Neural cell (in vitro differentiated cells): ENCODE results near the gene PGC. TPM values are rescaled to one million over a fixed set of nuclear protein-coding genes. Genes with fewer than 3 reads are reported as not detected.

ENCODE experiments used
- H2AFZ ChIP-seq: fragments of 200-600, 300-800 bp; sonication (generic), shearing (Covaris generic); 2 replicates; pipeline ENCODE4 v1.6.0; 2014; ENCODE audit warnings: low read depth, mild to moderate bottlenecking, antibody characterized with exemption, low read length, moderate library complexity
- H3F3A ChIP-seq: fragments of 200-600 bp; shearing (Covaris generic); 2 replicates; pipeline ENCODE4 v1.6.1; 2016; ENCODE audit warnings: mild to moderate bottlenecking, moderate library complexity, mixed read lengths, antibody characterized with exemption, low read length; ENCODE audit not compliant: insufficient read depth, poor library complexity, severe bottlenecking
- H3K27ac ChIP-seq: fragments of 200-600, 300-800 bp; sonication (generic), shearing (Covaris generic); 2 replicates; pipeline ENCODE4 v1.5.1; 2014; ENCODE audit warnings: mild to moderate bottlenecking, low read length, moderate library complexity
- H3K27me3 ChIP-seq: fragments of 300-800, 200-600 bp; sonication (generic), shearing (Covaris generic); 2 replicates; pipeline ENCODE4 v1.6.0; 2014; ENCODE audit warnings: mild to moderate bottlenecking, low read depth, low read length, moderate library complexity; ENCODE audit not compliant: insufficient read depth
- H3K36me3 ChIP-seq: fragments of 300-800, 200-600 bp; sonication (generic), shearing (Covaris generic); 2 replicates; pipeline ENCODE4 v1.5.1; 2014; ENCODE audit warnings: mild to moderate bottlenecking, antibody characterized with exemption, low read length, moderate library complexity; ENCODE audit not compliant: insufficient read depth
- H3K4me2 ChIP-seq: fragments of 300-800, 200-600 bp; sonication (generic), shearing (Covaris generic); 2 replicates; pipeline ENCODE4 v1.6.0; 2014; ENCODE audit warnings: mild to moderate bottlenecking, low read length
- H3K4me3 ChIP-seq: fragments of 300-800, 200-600 bp; sonication (generic), shearing (Covaris generic); 2 replicates; pipeline ENCODE4 v1.5.1; 2014; ENCODE audit warnings: mild to moderate bottlenecking, low read length, moderate library complexity
- H3K79me2 ChIP-seq: fragments of 200-600 bp; shearing (Covaris generic); replicated peaks from 2 replicates; pipeline ENCODE4 v1.6.0; 2014; ENCODE audit warnings: mild to moderate bottlenecking, low read length, moderate library complexity; ENCODE audit not compliant: insufficient read depth
- H3K9ac ChIP-seq: fragments of 300-800, 200-600 bp; sonication (generic), shearing (Covaris generic); 2 replicates; pipeline ENCODE4 v1.6.1; 2016; ENCODE audit warnings: mild to moderate bottlenecking, low read length, mixed read lengths
- H3K9me2 ChIP-seq: fragments of 200-600 bp; shearing (Covaris generic); 2 replicates; pipeline ENCODE4 v1.6.1; 2016; ENCODE audit warnings: mild to moderate bottlenecking, low read length, mixed read lengths; ENCODE audit not compliant: insufficient read depth
- H3K9me3 ChIP-seq: fragments of 200-600, 300-800 bp; sonication (generic), shearing (Covaris generic); 2 replicates; pipeline ENCODE4 v1.6.1; 2016; ENCODE audit warnings: mild to moderate bottlenecking, mixed run types, low read length, moderate library complexity, mixed read lengths
- H4K20me1 ChIP-seq: fragments of 200-600 bp; shearing (Covaris generic); 2 replicates; pipeline ENCODE4 v1.6.1; 2016; ENCODE audit warnings: mild to moderate bottlenecking, mixed run types; ENCODE audit not compliant: insufficient read depth
- EP300 ChIP-seq: fragments of 450-650 bp; conservative IDR thresholded peaks from 2 replicates; pipeline ENCODE4 v1.6.1; 2014; ENCODE audit warnings: antibody characterized with exemption, mild to moderate bottlenecking, moderate library complexity; ENCODE audit not compliant: poor library complexity, severe bottlenecking
- EZH2 ChIP-seq: fragments of 200-600, 300-800 bp; shearing (Covaris generic), sonication (generic); IDR thresholded peaks from 2 replicates; pipeline ENCODE4 v1.6.1; 2014; ENCODE audit warnings: antibody characterized with exemption, low read length, borderline replicate concordance, mild to moderate bottlenecking; ENCODE audit not compliant: insufficient read depth, poor library complexity, severe bottlenecking
- MXI1 ChIP-seq: fragments of 450-650 bp; conservative IDR thresholded peaks from 2 replicates; pipeline ENCODE4 v1.6.1; 2014; ENCODE audit warnings: antibody characterized with exemption, mild to moderate bottlenecking; ENCODE audit not compliant: poor library complexity, severe bottlenecking
- POLR2AphosphoS5 ChIP-seq: IDR thresholded peaks from 2 replicates; pipeline ENCODE4 v1.6.1; 2012
- RAD21 ChIP-seq: fragments of 450-650 bp; conservative IDR thresholded peaks from 2 replicates; pipeline ENCODE4 v1.6.1; 2014; ENCODE audit warnings: antibody characterized with exemption, mild to moderate bottlenecking, moderate library complexity
- REST ChIP-seq: IDR thresholded peaks from 2 replicates; pipeline ENCODE4 v1.6.1; 2012; ENCODE audit warnings: borderline replicate concordance
- SMC3 ChIP-seq: fragments of 450-650 bp; conservative IDR thresholded peaks from 2 replicates; pipeline ENCODE4 v1.6.1; 2014; ENCODE audit warnings: antibody characterized with exemption, mild to moderate bottlenecking, moderate library complexity; ENCODE audit not compliant: poor library complexity
- TAF1 ChIP-seq: IDR thresholded peaks from 2 replicates; pipeline ENCODE4 v1.6.1; 2012; ENCODE audit warnings: low read depth
- polyA plus RNA-seq: library from polyadenylated mRNA; depleted of rRNA; stranded (reverse); fragments of >200 nt; gene quantifications from 2 replicates; pipeline ENCODE4 v1.2.3, GENCODE V29; 2014
- TF ChIP-seq, protein P1 (sequence below): fragments of 450-650 bp; IDR thresholded peaks from 2 replicates; pipeline ENCODE4 v1.5.1; 2014; ENCODE audit warnings: antibody characterized with exemption, mild to moderate bottlenecking, moderate library complexity; ENCODE audit not compliant: poor library complexity, severe bottlenecking

PGC gene
- polyA plus RNA-seq, 1 donor from 2014 or later = not detected

DNA sequence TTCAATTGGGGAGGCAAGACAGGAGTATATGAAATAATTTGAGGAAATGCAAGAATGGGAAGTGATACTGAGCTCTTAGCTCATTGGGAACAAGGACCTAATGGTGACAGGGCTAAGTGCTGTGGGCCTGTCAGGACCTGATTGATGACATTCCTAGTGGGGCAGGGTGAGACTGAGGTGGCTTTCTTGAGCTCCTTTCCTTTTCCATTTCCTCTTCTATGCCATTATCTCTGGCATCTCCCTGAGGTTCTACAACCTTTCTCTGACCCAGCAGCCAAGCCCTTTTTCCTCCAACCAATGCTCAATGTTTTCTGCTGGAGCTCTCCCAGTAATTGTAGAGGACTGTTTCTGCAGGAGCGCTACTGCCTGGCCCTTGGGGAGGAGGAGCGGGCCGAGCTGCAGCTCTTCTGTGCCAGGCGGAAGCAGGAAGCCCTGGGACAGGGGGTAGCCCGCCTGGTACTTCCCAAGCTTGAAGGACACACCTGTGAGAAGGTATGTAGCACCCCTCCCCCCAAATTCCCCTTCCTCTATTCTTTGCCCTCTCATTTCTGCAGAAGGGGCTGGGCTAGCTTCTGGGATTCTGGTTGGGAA lies 37.5 kb upstream of the PGC start:
- Histone ChIP-seq H3K9me3 (no peaks in the 10 kb centered on the region), H2AFZ (no peak overlapping the region), H3K27me3 (no peaks in the 10 kb centered on the region), H3K36me3 (no peaks in the 10 kb centered on the region), H3K9ac (no peak overlapping the region), H3K9me2 (no peaks in the 10 kb centered on the region), H3K27ac (no peak overlapping the region), H4K20me1 (no peaks in the 10 kb centered on the region), H3F3A (no peaks in the 10 kb centered on the region), H3K4me3 (no peak overlapping the region), H3K79me2 (peaks cover 3% of the 10 kb centered on the region), H3K4me2 (no peak overlapping the region)
- TF ChIP-seq REST = no peak

DNA sequence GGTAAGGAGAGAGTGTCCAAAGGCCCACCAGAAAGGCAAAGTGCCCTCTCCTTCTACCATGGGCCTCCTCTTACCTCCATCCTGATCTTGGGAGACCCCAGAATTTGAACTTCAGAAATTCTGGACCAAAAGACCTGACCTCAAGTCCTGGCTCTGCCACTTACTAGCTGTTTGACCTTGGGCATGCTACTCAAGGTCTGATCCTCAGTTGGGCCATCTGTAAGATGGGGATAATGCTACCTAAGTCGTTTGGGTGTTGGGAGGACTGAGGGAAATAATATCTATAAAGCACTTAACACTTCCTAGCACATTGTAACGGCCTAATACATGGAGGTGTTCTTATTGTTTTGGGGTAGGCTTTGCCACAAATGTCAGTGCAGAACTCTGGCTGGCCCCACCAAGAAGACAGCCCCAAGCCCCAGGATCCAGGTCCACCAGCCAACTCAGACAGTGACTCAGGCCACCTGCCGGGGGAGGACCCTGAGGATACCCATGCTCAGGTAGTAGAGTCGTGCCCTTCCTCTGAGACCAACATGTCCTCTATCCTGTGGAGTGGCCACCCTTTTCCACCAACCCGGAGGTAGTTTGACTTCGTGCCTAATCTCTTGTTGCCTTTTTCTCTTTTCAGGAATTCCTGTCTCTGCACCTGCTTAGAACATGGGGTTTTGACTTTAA lies 36.0 kb upstream of the PGC start:
- no peaks in the 10 kb centered on the region for H3F3A ChIP-seq
- H3K9ac ChIP-seq = no peak overlapping the region

More for the DNA sequence above, 36.0 kb upstream of the PGC start:
- H3K27me3 ChIP-seq = no peaks in the 10 kb centered on the region
- H4K20me1 ChIP-seq = no peaks in the 10 kb centered on the region
- no peak overlapping the region for H2AFZ ChIP-seq
- H3K79me2 ChIP-seq = peaks cover 3% of the 10 kb centered on the region
- TF ChIP-seq SMC3 (no peak), MXI1 (no peak), TAF1 (no peak), POLR2AphosphoS5 (no peak), EZH2 (no peak), REST (no peak), EP300 (no peak), RAD21 (no peak)
- TF ChIP-seq, protein P1, sequence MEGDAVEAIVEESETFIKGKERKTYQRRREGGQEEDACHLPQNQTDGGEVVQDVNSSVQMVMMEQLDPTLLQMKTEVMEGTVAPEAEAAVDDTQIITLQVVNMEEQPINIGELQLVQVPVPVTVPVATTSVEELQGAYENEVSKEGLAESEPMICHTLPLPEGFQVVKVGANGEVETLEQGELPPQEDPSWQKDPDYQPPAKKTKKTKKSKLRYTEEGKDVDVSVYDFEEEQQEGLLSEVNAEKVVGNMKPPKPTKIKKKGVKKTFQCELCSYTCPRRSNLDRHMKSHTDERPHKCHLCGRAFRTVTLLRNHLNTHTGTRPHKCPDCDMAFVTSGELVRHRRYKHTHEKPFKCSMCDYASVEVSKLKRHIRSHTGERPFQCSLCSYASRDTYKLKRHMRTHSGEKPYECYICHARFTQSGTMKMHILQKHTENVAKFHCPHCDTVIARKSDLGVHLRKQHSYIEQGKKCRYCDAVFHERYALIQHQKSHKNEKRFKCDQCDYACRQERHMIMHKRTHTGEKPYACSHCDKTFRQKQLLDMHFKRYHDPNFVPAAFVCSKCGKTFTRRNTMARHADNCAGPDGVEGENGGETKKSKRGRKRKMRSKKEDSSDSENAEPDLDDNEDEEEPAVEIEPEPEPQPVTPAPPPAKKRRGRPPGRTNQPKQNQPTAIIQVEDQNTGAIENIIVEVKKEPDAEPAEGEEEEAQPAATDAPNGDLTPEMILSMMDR = no peak
- H3K36me3 ChIP-seq = no peaks in the 10 kb centered on the region
- no peak overlapping the region for H3K27ac ChIP-seq
- H3K9me2 ChIP-seq = no peaks in the 10 kb centered on the region
- no peaks in the 10 kb centered on the region for H3K9me3 ChIP-seq
- H3K4me2 ChIP-seq = no peak overlapping the region
- H3K4me3 ChIP-seq = no peak overlapping the region
